Smooth muscle cell (in vitro differentiated cells): ENCODE data around the gene PSME4. TPM values are rescaled to one million over a fixed set of nuclear protein-coding genes. Genes with fewer than 3 reads are reported as not detected.

Source experiments
- DNase-seq: peaks from one replicate; lab custom pipeline; 2025; ENCODE audit not compliant: unreplicated experiment; lab: John Stamatoyannopoulos, UW
- H2AFZ ChIP-seq: fragments of 200-600 bp; sonication (generic); 2 replicates; pipeline ENCODE4 v1.6.0; 2016; ENCODE audit warnings: antibody characterized with exemption, low read depth, mild to moderate bottlenecking
- H3F3A ChIP-seq: fragments of 200-600 bp; sonication (generic); 2 replicates; pipeline ENCODE4 v1.6.0; 2017; ENCODE audit warnings: antibody characterized with exemption, low read depth
- H3K27ac ChIP-seq: fragments of 200-600 bp; sonication (generic); 2 replicates; pipeline ENCODE4 v1.5.1; 2016; ENCODE audit warnings: low read depth, mild to moderate bottlenecking
- H3K27me3 ChIP-seq: fragments of 200-600 bp; sonication (generic); 2 replicates; pipeline ENCODE4 v1.6.1; 2016; ENCODE audit warnings: low read depth, mild to moderate bottlenecking
- H3K36me3 ChIP-seq: fragments of 200-600 bp; sonication (generic); 2 replicates; pipeline ENCODE4 v1.5.1; 2016; ENCODE audit warnings: low read depth
- H3K4me1 ChIP-seq: fragments of 200-600 bp; sonication (generic); 2 replicates; pipeline ENCODE4 v1.5.1; 2016; ENCODE audit warnings: low read depth
- H3K4me2 ChIP-seq: fragments of 200-600 bp; sonication (generic); 2 replicates; pipeline ENCODE4 v1.6.0; 2016; ENCODE audit warnings: mild to moderate bottlenecking
- H3K4me3 ChIP-seq: fragments of 200-600 bp; sonication (generic); 2 replicates; pipeline ENCODE4 v1.5.1; 2016; ENCODE audit warnings: mild to moderate bottlenecking
- H3K79me2 ChIP-seq: fragments of 200-600 bp; sonication (generic); 2 replicates; pipeline ENCODE4 v1.6.0; 2016; ENCODE audit warnings: low read depth, mild to moderate bottlenecking
- H3K9ac ChIP-seq: fragments of 200-600 bp; sonication (generic); 2 replicates; pipeline ENCODE4 v1.6.0; 2016; ENCODE audit warnings: low read depth
- H3K9me3 ChIP-seq: fragments of 200-600 bp; sonication (generic); replicated peaks from 2 replicates; pipeline ENCODE4 v1.5.1; 2016; ENCODE audit warnings: low read depth
- H4K20me1 ChIP-seq: fragments of 200-600 bp; sonication (generic); 2 replicates; pipeline ENCODE4 v1.6.0; 2016; ENCODE audit warnings: low read depth
- WGBS: methylation state at CpG from one replicate; pipeline ENCODE4 v1.1.7; 2016; ENCODE audit warnings: low lambda C conversion rate; 5-methylcytosine and 5-hydroxymethylcytosine counted together
- polyA plus RNA-seq: library from polyadenylated mRNA; unstranded; fragments of >200 nt; fragmentation: Nextera tagmentation; extraction: Ambion mirVana; gene quantifications from 2 replicates; pipeline ENCODE4 v1.2.1, GENCODE V29; 2016
- total RNA-seq: library from RNA; depleted of rRNA; stranded (reverse); fragments of >200 nt; gene quantifications from 2 replicates; pipeline ENCODE4 v1.2.3, GENCODE V29; 2014
- TF ChIP-seq, protein P1 (sequence below): fragments of 200-600 bp; sonication (generic); IDR thresholded peaks from 2 replicates; pipeline ENCODE4 v1.5.1; 2017; ENCODE audit warnings: borderline replicate concordance, mild to moderate bottlenecking, antibody characterized with exemption; ENCODE audit not compliant: insufficient read depth, poor library complexity, severe bottlenecking

The PSME4 gene
- total and polyA plus RNA-seq, 2 experiments from 2014 or later, result 11.3 to 65.2 TPM

DNA sequence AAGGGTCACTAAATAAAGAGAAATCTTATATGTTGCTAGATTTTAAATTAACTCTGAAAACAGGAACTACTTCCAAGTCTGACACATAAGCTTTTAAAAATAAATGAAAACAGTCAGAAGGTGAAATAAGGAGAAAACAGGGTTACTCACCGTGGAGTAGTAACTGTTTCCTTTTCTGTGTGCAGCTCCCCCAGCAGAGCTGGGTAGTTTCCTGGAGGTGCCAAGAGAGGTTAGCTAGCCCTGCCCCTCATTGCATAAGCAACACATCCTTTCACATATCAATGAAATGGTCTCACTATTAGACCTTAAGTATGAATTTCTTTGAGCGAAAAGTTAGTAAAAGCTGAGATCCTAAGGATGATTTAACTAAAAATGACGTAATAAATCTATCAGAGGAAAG is 57.1 kb downstream of the PSME4 start:
- peaks cover 2% of the 10 kb centered on the region for H3K79me2 ChIP-seq
- H3F3A ChIP-seq, result no peaks in the 10 kb centered on the region
- H3K4me1 ChIP-seq, result no peaks in the 10 kb centered on the region
- peaks cover 27% of the 10 kb centered on the region for H4K20me1 ChIP-seq
- H2AFZ ChIP-seq, result no peak overlapping the region
- H3K27me3 ChIP-seq, result no peaks in the 10 kb centered on the region
- no peaks in the 10 kb centered on the region for H3K9me3 ChIP-seq
- no peak overlapping the region for H3K27ac ChIP-seq
- H3K36me3 ChIP-seq, result peaks cover 40% of the 10 kb centered on the region
- no peak overlapping the region for H3K4me2 ChIP-seq
- no peak for DNase-seq
- TF ChIP-seq, protein P1, sequence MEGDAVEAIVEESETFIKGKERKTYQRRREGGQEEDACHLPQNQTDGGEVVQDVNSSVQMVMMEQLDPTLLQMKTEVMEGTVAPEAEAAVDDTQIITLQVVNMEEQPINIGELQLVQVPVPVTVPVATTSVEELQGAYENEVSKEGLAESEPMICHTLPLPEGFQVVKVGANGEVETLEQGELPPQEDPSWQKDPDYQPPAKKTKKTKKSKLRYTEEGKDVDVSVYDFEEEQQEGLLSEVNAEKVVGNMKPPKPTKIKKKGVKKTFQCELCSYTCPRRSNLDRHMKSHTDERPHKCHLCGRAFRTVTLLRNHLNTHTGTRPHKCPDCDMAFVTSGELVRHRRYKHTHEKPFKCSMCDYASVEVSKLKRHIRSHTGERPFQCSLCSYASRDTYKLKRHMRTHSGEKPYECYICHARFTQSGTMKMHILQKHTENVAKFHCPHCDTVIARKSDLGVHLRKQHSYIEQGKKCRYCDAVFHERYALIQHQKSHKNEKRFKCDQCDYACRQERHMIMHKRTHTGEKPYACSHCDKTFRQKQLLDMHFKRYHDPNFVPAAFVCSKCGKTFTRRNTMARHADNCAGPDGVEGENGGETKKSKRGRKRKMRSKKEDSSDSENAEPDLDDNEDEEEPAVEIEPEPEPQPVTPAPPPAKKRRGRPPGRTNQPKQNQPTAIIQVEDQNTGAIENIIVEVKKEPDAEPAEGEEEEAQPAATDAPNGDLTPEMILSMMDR, result no peak
- H3K4me3 ChIP-seq, result no peak overlapping the region
- WGBS, result 97% methylated on average over 3 of the region's 3 CpGs
- H3K9ac ChIP-seq, result no peak overlapping the region

DNA sequence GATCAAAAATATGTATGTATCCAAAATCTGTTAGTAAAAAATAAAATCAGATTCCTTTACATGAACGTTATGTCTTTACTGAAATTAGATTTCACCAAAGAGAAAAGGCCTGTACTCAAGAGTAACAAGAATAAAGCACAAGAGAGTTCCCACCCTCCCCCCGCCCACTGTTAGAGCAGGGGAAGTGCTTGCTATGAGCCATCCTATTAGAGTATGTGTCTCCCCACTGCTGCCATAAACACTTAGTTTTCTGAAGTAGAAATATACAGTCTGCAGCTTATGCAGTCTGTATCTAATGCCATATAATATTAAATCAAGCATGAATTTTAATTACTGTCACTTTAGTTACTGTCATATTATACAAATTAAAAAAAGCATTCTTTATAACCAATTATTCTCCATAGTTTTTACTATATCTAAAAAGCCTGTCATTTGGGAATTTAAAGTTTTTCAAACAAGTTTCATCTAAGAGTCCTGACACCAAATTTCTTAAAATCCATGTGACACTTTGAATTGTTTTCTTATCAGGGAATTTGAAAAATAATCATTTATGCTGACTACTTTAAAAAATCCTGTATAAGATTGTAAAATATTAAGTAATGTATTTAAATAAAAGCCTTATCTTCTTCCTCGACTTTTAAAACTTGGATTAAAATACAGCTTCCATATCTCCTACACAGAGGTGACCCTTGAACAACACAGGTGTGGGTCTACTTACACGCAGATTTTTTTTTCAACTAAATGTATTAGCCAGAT is 59.2 kb downstream of the PSME4 start:
- no peak overlapping the region for H3K27ac ChIP-seq
- H3K4me3 ChIP-seq, result no peak overlapping the region
- H3K27me3 ChIP-seq, result no peaks in the 10 kb centered on the region
- H3K4me2 ChIP-seq, result no peak overlapping the region
- H4K20me1 ChIP-seq, result peaks cover 24% of the 10 kb centered on the region
- H3K36me3 ChIP-seq, result peaks cover 51% of the 10 kb centered on the region
- H3F3A ChIP-seq, result no peaks in the 10 kb centered on the region
- WGBS, result 94% methylated on average over 4 of the region's 4 CpGs
- no peak overlapping the region for H2AFZ ChIP-seq
- H3K79me2 ChIP-seq, result no peaks in the 10 kb centered on the region
- H3K4me1 ChIP-seq, result no peaks in the 10 kb centered on the region
- H3K9ac ChIP-seq, result no peak overlapping the region
- DNase-seq, result no peak
- TF ChIP-seq, protein P1, result no peak
- no peaks in the 10 kb centered on the region for H3K9me3 ChIP-seq

DNA sequence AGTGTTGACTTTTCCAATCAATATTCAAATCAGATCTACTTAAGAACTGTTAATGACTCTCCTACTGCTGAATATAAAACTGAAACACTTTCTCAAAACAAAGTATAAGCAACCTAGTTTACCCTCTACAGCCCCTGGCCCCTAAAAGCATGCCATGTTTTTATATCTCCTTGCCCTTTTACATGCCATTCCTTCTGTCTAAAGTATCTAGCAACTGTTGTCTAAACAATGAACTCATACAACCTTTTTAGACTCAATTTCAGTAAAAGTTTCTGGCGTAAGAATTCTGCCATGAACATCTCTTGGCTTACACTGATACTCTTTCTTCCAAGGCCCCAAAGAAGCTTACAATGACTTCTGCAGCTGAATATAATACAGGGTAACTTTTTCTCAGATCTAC is 63.2 kb downstream of the PSME4 start:
- TF ChIP-seq, protein P1, result no peak
- Histone ChIP-seq H3K4me3 (no peak overlapping the region), H3K4me1 (no peaks in the 10 kb centered on the region), H2AFZ (no peak overlapping the region), H3K27me3 (no peaks in the 10 kb centered on the region), H3K36me3 (peaks cover 58% of the 10 kb centered on the region), H3K79me2 (no peaks in the 10 kb centered on the region), H4K20me1 (peaks cover 19% of the 10 kb centered on the region), H3K9me3 (no peaks in the 10 kb centered on the region), H3K27ac (no peak overlapping the region), H3K4me2 (no peak overlapping the region), H3F3A (no peaks in the 10 kb centered on the region), H3K9ac (no peak overlapping the region)
- DNase-seq, result no peak
- WGBS, result 86% methylated on average over 1 of the region's 1 CpG

DNA sequence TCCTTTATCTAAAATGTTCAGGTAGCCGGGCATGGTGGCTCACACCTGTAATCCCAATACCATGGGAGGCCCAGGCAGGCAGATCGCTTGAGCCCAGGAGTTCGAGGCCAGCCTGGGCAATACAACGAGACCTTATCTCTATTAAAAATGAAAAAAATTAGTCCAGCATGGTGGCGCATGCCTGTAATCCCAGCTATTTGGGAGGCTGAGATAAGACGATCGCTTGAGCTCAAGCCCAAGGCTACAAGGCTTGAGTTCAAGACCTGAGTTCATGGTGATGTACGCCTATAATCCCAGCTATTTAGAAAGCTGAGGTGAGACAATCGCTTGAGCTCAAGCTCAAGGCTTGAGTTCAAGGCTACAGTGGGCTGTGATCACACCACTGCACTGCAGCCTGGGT is 65.4 kb downstream of the PSME4 start:
- no peak for DNase-seq
- no peaks in the 10 kb centered on the region for H3K4me1 ChIP-seq
- H3K27me3 ChIP-seq, result no peaks in the 10 kb centered on the region
- peaks cover 5% of the 10 kb centered on the region for H4K20me1 ChIP-seq
- H3K79me2 ChIP-seq, result no peaks in the 10 kb centered on the region
- H3K4me3 ChIP-seq, result no peak overlapping the region
- TF ChIP-seq, protein P1, result no peak
- no peak overlapping the region for H3K9ac ChIP-seq
- 99% methylated on average over 9 of the region's 9 CpGs for WGBS
- no peak overlapping the region for H3K4me2 ChIP-seq
- no peak overlapping the region for H2AFZ ChIP-seq
- no peaks in the 10 kb centered on the region for H3K9me3 ChIP-seq
- peaks cover 72% of the 10 kb centered on the region for H3K36me3 ChIP-seq
- no peak overlapping the region for H3K27ac ChIP-seq
- H3F3A ChIP-seq, result no peaks in the 10 kb centered on the region
